Osteocyte (in vitro differentiated cells): Measurements from ENCODE around the gene SOAT2. TPM values are rescaled to one million over a fixed set of nuclear protein-coding genes. Genes with fewer than 3 reads are reported as not detected.

Experiments
- DNase-seq: peaks from one replicate; pipeline ENCODE4 v3.0.0; 2021; ENCODE audit warnings: mixed read lengths; ENCODE audit not compliant: unreplicated experiment; ENCODE audit errors: extremely low spot score
- H3K27ac Mint-ChIP-seq: one replicate; pipeline ENCODE4 v1.8.0; 2021; ENCODE audit warnings: mild to moderate bottlenecking, mixed read lengths; ENCODE audit not compliant: unreplicated experiment
- H3K27me3 Mint-ChIP-seq: one replicate; pipeline ENCODE4 v1.8.0; 2021; ENCODE audit warnings: mixed read lengths; ENCODE audit not compliant: unreplicated experiment
- H3K36me3 Mint-ChIP-seq: one replicate; pipeline ENCODE4 v1.8.0; 2021; ENCODE audit warnings: mixed read lengths; ENCODE audit not compliant: unreplicated experiment
- H3K4me1 Mint-ChIP-seq: one replicate; pipeline ENCODE4 v1.8.0; 2021; ENCODE audit warnings: mixed read lengths; ENCODE audit not compliant: unreplicated experiment
- H3K4me3 Mint-ChIP-seq: one replicate; pipeline ENCODE4 v1.8.0; 2021; ENCODE audit warnings: mild to moderate bottlenecking, moderate library complexity, mixed read lengths; ENCODE audit not compliant: unreplicated experiment
- H3K9me3 Mint-ChIP-seq: one replicate; pipeline ENCODE4 v1.8.0; 2021; ENCODE audit warnings: mixed read lengths; ENCODE audit not compliant: unreplicated experiment
- CTCF ChIP-seq: fragments of 200-600 bp; sonication (generic); IDR thresholded peaks from 2 replicates; pipeline ENCODE4 v1.5.0; 2021; ENCODE audit warnings: antibody characterized with exemption, mild to moderate bottlenecking, moderate library complexity
- long read RNA-seq: library from polyadenylated mRNA; unstranded; transcript quantifications from one replicate; pipeline ENCODE4 v2.0.0, GENCODE V29; 2021
- total RNA-seq: library from RNA; stranded (reverse); gene quantifications from 2 replicates; pipeline ENCODE4 v1.2.1, GENCODE V29; 2021

SOAT2 gene
- not detected in 2 replicates for total RNA-seq
- long read RNA-seq, result 0 reads

- H3K4me1 Mint-ChIP-seq, result peaks cover 15% of the 10 kb centered on the region
- no peak within 1 kb of the TSS for H3K4me3 Mint-ChIP-seq
- no peak within 1 kb of the TSS for H3K27ac Mint-ChIP-seq
- TF ChIP-seq CTCF, result no peak
- H3K36me3 Mint-ChIP-seq, result peaks cover 4% of the 10 kb centered on the region
- no peaks in the 10 kb centered on the region for H3K9me3 Mint-ChIP-seq
- peaks cover 4% of the 10 kb centered on the region for H3K27me3 Mint-ChIP-seq
- DNase-seq, result peak; percentile 81
Observed at GRCh38 chr12:53102883-53103807, at the start of gene SOAT2. Gene SOAT2 (plus strand): TSS chr12:53103486. CDS start chr12:53103578, 92 bp downstream.

- H3K9me3 Mint-ChIP-seq, result no peaks in the 10 kb centered on the region
Observed at GRCh38 chr12:53054112-53054878, 49.0 kb upstream of the SOAT2 start.

GRCh38 chr12:53055471-53056266, 47.6 kb upstream of the SOAT2 start:
- Mint-ChIP-seq H3K36me3 (peaks cover 18% of the 10 kb centered on the region), H3K27me3 (no peaks in the 10 kb centered on the region), H3K4me3 (peak overlapping the region; percentile 42), H3K9me3 (no peaks in the 10 kb centered on the region), H3K4me1 (peaks cover 52% of the 10 kb centered on the region), H3K27ac (no peak overlapping the region)
- DNase-seq, result no peak
- no peak for TF ChIP-seq CTCF

More at GRCh38 chr12:53054112-53054878, 49.0 kb upstream of the SOAT2 start:
- peaks cover 15% of the 10 kb centered on the region for H3K36me3 Mint-ChIP-seq
- H3K27ac Mint-ChIP-seq, result peak overlapping the region; percentile 98
- peaks cover 60% of the 10 kb centered on the region for H3K4me1 Mint-ChIP-seq
- no peak for TF ChIP-seq CTCF
- peak; percentile 91 for DNase-seq
- peak overlapping the region; percentile 81 for H3K4me3 Mint-ChIP-seq
- H3K27me3 Mint-ChIP-seq, result no peaks in the 10 kb centered on the region

- TF ChIP-seq CTCF, result no peak
- Mint-ChIP-seq H3K27ac (peak overlapping the region; percentile 23), H3K4me3 (no peak overlapping the region), H3K9me3 (no peaks in the 10 kb centered on the region), H3K4me1 (peaks cover 49% of the 10 kb centered on the region), H3K36me3 (peaks cover 21% of the 10 kb centered on the region), H3K27me3 (no peaks in the 10 kb centered on the region)
- DNase-seq, result no peak
Observed at GRCh38 chr12:53056296-53056695, 47.0 kb upstream of the SOAT2 start.
